Mesothelial cell of epicardium (in vitro differentiated cells): ENCODE data around the gene UNC13A. TPM values are rescaled to one million over a fixed set of nuclear protein-coding genes. Genes with fewer than 3 reads are reported as not detected.

Experiments
- DNase-seq, 2 experiments: peaks; one replicate each; pipeline ENCODE4 v3.0.0; 2021; ENCODE audit warnings: low spot score in 2 of 2; ENCODE audit not compliant: unreplicated experiment in 2 of 2
- H3K27ac Mint-ChIP-seq: 2 replicates; pipeline ENCODE4 v1.8.0; 2021; ENCODE audit warnings: mixed read lengths
- H3K27me3 Mint-ChIP-seq: 2 replicates; pipeline ENCODE4 v1.8.0; 2021; ENCODE audit warnings: low read depth, mixed read lengths
- H3K36me3 Mint-ChIP-seq: 2 replicates; pipeline ENCODE4 v1.8.0; 2021; ENCODE audit warnings: mixed read lengths
- H3K4me1 Mint-ChIP-seq: 2 replicates; pipeline ENCODE4 v1.8.0; 2021; ENCODE audit warnings: mixed read lengths
- H3K4me3 Mint-ChIP-seq: 2 replicates; pipeline ENCODE4 v1.8.0; 2021; ENCODE audit warnings: mild to moderate bottlenecking, moderate library complexity, mixed read lengths
- H3K9me3 Mint-ChIP-seq: 2 replicates; pipeline ENCODE4 v1.8.0; 2021; ENCODE audit warnings: mixed read lengths
- total RNA-seq: library from RNA; stranded (reverse); gene quantifications from 3 replicates; pipeline ENCODE4 v1.2.1, GENCODE V29; 2021
- TF ChIP-seq, protein P1 (sequence below): fragments of 200-600 bp; sonication (generic); IDR thresholded peaks from one replicate; pipeline ENCODE4 v1.5.0; 2021; ENCODE audit warnings: antibody characterized with exemption; ENCODE audit not compliant: unreplicated experiment

Gene UNC13A
- total RNA-seq, 1 donor from 2014 or later = 1.1 TPM

DNA sequence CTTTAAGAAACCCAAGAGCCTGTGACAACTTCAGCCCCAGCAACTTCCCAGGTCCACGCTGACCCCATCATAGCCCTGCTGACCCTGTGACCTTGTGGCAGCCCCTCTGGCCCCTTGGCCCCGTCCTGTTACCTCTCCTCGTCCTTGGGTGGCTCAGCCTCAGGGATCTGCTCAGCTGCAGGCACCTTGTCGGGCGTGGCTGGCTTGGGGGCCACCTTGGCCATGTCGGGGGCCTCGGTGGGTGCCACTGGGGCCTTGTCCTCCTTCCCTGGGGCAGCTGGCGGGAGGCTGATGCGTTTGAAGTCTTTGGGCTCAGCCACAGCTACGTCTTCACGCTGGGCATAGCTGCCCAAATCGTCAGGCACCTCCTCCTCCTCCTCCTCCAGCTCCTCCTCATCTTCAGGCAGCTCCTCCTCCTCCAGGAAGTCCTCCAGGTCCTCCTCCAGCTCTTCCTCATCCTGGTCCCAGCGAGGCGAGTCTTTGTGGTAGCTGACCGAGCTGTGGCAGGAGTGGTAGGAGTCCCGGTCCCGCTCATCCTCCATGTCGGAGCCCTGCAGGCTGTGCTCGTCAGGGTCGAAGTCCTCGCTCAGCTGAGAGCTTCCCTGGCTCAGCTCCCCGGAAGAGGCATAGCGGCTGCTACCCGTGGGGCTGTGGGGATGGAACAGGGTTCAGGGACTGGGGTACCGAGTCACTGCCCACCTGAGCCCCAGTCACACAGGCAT, 32.2 kb downstream of the UNC13A start:
- no peaks in the 10 kb centered on the region for H3K36me3 Mint-ChIP-seq
- no peak overlapping the region for H3K27ac Mint-ChIP-seq
- TF ChIP-seq, protein P1, sequence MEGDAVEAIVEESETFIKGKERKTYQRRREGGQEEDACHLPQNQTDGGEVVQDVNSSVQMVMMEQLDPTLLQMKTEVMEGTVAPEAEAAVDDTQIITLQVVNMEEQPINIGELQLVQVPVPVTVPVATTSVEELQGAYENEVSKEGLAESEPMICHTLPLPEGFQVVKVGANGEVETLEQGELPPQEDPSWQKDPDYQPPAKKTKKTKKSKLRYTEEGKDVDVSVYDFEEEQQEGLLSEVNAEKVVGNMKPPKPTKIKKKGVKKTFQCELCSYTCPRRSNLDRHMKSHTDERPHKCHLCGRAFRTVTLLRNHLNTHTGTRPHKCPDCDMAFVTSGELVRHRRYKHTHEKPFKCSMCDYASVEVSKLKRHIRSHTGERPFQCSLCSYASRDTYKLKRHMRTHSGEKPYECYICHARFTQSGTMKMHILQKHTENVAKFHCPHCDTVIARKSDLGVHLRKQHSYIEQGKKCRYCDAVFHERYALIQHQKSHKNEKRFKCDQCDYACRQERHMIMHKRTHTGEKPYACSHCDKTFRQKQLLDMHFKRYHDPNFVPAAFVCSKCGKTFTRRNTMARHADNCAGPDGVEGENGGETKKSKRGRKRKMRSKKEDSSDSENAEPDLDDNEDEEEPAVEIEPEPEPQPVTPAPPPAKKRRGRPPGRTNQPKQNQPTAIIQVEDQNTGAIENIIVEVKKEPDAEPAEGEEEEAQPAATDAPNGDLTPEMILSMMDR = no peak
- peaks cover 5% of the 10 kb centered on the region for H3K27me3 Mint-ChIP-seq
- H3K4me1 Mint-ChIP-seq = no peaks in the 10 kb centered on the region
- no peak for DNase-seq
- peaks cover 10% of the 10 kb centered on the region for H3K9me3 Mint-ChIP-seq
- no peak overlapping the region for H3K4me3 Mint-ChIP-seq

DNA sequence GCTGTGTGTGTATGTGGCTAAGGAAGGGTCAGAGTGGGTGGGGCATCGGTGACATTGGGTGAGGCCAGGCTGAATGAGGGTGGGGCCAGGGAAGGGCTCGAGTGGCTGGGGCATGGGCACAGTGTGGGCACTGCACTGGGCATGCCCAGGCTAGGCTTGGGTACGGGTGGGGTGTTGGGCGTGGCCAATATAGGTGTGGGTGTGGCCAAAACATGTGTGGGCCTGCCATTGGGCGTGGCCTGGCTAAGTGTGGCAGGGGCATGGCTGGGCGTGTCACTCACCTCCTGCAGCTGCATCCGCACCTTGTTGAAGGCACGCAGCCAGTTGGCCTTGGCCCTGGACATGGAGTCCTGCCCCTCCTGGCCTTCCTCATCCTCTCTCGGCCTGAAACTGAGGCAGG, 33.2 kb downstream of the UNC13A start:
- TF ChIP-seq, protein P1 = no peak
- DNase-seq = no peak
- Mint-ChIP-seq H3K27ac (no peak overlapping the region), H3K9me3 (peaks cover 10% of the 10 kb centered on the region), H3K4me1 (no peaks in the 10 kb centered on the region), H3K27me3 (peaks cover 1% of the 10 kb centered on the region), H3K4me3 (no peak overlapping the region), H3K36me3 (no peaks in the 10 kb centered on the region)

DNA sequence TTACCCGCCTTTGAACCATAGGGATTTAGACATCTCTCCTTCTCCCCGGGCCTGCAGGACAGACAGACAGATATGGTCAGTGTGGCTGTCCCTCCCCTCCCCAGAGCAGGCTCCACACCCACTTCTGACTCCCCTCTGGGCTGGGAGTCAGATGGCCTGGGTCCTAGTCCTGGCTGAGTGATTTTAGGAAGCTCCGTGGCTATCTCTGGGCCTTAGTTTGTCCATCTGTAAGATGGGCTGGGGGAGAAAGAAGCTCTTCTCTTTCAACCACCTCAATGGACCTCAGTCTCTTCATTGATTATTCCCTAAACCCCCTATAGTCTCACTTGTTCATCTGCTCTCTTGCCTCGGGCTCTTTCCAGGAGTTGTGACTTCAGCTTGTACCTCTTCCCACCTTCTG, 35.5 kb downstream of the UNC13A start:
- no peak for DNase-seq
- no peak overlapping the region for H3K4me3 Mint-ChIP-seq
- peaks cover 1% of the 10 kb centered on the region for H3K27me3 Mint-ChIP-seq
- no peaks in the 10 kb centered on the region for H3K4me1 Mint-ChIP-seq
- no peak overlapping the region for H3K27ac Mint-ChIP-seq
- TF ChIP-seq, protein P1 = no peak
- H3K9me3 Mint-ChIP-seq = peaks cover 10% of the 10 kb centered on the region
- no peaks in the 10 kb centered on the region for H3K36me3 Mint-ChIP-seq

DNA sequence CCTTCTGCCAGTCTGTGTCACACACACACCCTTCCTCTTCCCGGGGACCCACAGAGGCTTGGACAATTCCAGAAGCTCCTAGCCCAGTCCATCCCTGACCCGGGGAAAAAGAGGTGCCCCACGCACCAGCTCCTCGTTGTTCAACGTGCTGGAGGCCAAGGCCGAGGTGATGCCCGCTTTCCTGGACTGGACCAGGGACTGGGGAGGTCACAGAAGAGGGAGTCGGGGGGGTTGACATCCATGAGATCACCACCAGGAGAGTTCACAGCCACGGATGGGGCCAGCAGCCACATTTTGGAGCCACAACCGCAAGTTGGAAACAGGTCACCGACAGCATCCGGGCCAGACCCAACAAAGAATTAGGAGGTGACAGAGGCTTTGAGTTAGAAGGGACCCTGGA, 39.4 kb downstream of the UNC13A start:
- H3K9me3 Mint-ChIP-seq = no peaks in the 10 kb centered on the region
- H3K4me1 Mint-ChIP-seq = no peaks in the 10 kb centered on the region
- peaks cover 6% of the 10 kb centered on the region for H3K27me3 Mint-ChIP-seq
- DNase-seq = no peak
- TF ChIP-seq, protein P1 = no peak
- no peak overlapping the region for H3K27ac Mint-ChIP-seq
- no peak overlapping the region for H3K4me3 Mint-ChIP-seq
- no peaks in the 10 kb centered on the region for H3K36me3 Mint-ChIP-seq

DNA sequence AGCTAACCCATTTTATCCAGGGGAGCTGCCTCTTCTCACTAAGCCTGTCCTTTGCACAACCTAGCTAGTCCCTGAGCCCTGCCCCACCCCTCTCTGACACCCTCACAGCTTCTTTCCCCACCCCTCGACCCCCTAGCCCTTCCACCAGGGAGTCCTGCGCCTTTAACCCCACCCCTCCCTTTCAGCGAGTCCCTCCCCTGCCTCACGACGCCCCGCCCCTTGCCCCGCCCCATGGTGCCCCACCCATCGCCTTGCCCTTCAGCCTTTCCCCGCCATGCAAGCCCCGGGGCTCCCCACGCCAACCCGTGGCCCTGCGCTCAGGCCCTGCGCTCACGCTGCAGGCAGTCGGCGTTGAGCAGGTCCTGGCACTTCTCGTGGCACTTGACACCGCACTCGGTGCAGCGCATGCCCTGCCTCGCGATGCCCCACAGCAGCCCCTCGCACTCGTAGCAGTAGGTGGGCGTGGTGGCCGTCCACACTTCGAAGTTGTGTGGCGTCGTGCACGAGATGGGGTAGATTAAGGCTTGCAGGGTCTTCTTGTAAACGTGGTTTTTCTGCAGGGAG, 40.0 kb downstream of the UNC13A start:
- H3K36me3 Mint-ChIP-seq = no peaks in the 10 kb centered on the region

More for the DNA sequence above, 40.0 kb downstream of the UNC13A start:
- no peak for DNase-seq
- no peaks in the 10 kb centered on the region for H3K4me1 Mint-ChIP-seq
- H3K27ac Mint-ChIP-seq = no peak overlapping the region
- H3K4me3 Mint-ChIP-seq = no peak overlapping the region
- H3K27me3 Mint-ChIP-seq = peaks cover 6% of the 10 kb centered on the region
- H3K9me3 Mint-ChIP-seq = no peaks in the 10 kb centered on the region
- TF ChIP-seq, protein P1 = no peak
